ENCODE measurements around the gene SV2B. TPM values are rescaled to one million over a fixed set of nuclear protein-coding genes. Genes with fewer than 3 reads are reported as not detected.

The SV2B gene
- total RNA-seq, 2 donors from 2014 or later, result 0.17 to 1.1 TPM

- no peaks in the 10 kb centered on the region for H3K36me3 ChIP-seq
- no peaks in the 10 kb centered on the region for H3K9me3 ChIP-seq
- no peaks in the 10 kb centered on the region for H3K27me3 ChIP-seq
- no peak for DNase-seq
- H3K27ac ChIP-seq, result no peak overlapping the region
- no peak overlapping the region for H3K9ac ChIP-seq (ENCODE audit: low read depth in 2 of 2, low read length in 2 of 2)
- H3K4me1 ChIP-seq, result no peaks in the 10 kb centered on the region
- no peak overlapping the region for H3K4me3 ChIP-seq
- intact Hi-C loops (cut with DNase I), result no loop called here
- no peak for TF ChIP-seq CTCF (IDR thresholded peaks at IDR 0.05)
Observed at GRCh38 chr15:91061997-91062396, 38.1 kb upstream of the SV2B start.

- DNase-seq, result no peak
- intact Hi-C loops (cut with DNase I), result no loop called here
- Histone ChIP-seq H3K27ac (no peak overlapping the region), H3K4me1 (no peaks in the 10 kb centered on the region), H3K4me3 (no peak overlapping the region), H3K9ac (ENCODE audit: low read depth in 2 of 2, low read length in 2 of 2) (no peak overlapping the region), H3K27me3 (no peaks in the 10 kb centered on the region), H3K9me3 (no peaks in the 10 kb centered on the region), H3K36me3 (no peaks in the 10 kb centered on the region)
- no peak for TF ChIP-seq CTCF (IDR thresholded peaks at IDR 0.05)
Observed at GRCh38 chr15:91065505-91065904, 34.6 kb upstream of the SV2B start.

GRCh38 chr15:91067036-91067435 lies 33.0 kb upstream of the SV2B start:
- Histone ChIP-seq H3K4me1 (no peaks in the 10 kb centered on the region), H3K27ac (no peak overlapping the region), H3K9ac (ENCODE audit: low read depth in 2 of 2, low read length in 2 of 2) (no peak overlapping the region), H3K9me3 (no peaks in the 10 kb centered on the region), H3K36me3 (no peaks in the 10 kb centered on the region), H3K4me3 (no peak overlapping the region), H3K27me3 (no peaks in the 10 kb centered on the region)
- intact Hi-C loops (cut with DNase I), result no loop called here
- DNase-seq, result no peak
- no peak for TF ChIP-seq CTCF (IDR thresholded peaks at IDR 0.05)

- no peak for TF ChIP-seq CTCF (IDR thresholded peaks at IDR 0.05)
- intact Hi-C loops (cut with DNase I), result no loop called here
- H3K9me3 ChIP-seq, result no peaks in the 10 kb centered on the region
- no peak overlapping the region for H3K9ac ChIP-seq (ENCODE audit: low read depth in 2 of 2, low read length in 2 of 2)
- H3K4me3 ChIP-seq, result no peak overlapping the region
- H3K36me3 ChIP-seq, result no peaks in the 10 kb centered on the region
- no peak overlapping the region for H3K27ac ChIP-seq
- no peaks in the 10 kb centered on the region for H3K4me1 ChIP-seq
- no peaks in the 10 kb centered on the region for H3K27me3 ChIP-seq
- DNase-seq, result no peak
Observed at GRCh38 chr15:91068436-91068835, 31.6 kb upstream of the SV2B start.

- Histone ChIP-seq H3K4me3 (no peak overlapping the region), H3K9me3 (no peaks in the 10 kb centered on the region), H3K27me3 (no peaks in the 10 kb centered on the region), H3K27ac (no peak overlapping the region), H3K36me3 (no peaks in the 10 kb centered on the region), H3K4me1 (no peaks in the 10 kb centered on the region), H3K9ac (ENCODE audit: low read depth in 2 of 2, low read length in 2 of 2) (no peak overlapping the region)
- no peak for TF ChIP-seq CTCF (IDR thresholded peaks at IDR 0.05)
- intact Hi-C loops (cut with DNase I), result no loop called here
- DNase-seq, result no peak
Observed at GRCh38 chr15:91068966-91069365, 31.1 kb upstream of the SV2B start.

GRCh38 chr15:91070872-91071271 lies 29.2 kb upstream of the SV2B start:
- TF ChIP-seq CTCF (IDR thresholded peaks at IDR 0.05), result no peak
- H3K4me3 ChIP-seq, result no peak overlapping the region
- no peaks in the 10 kb centered on the region for H3K4me1 ChIP-seq
- H3K27me3 ChIP-seq, result no peaks in the 10 kb centered on the region
- no peak overlapping the region for H3K27ac ChIP-seq
- intact Hi-C loops (cut with DNase I), result no loop called here
- no peaks in the 10 kb centered on the region for H3K36me3 ChIP-seq
- H3K9me3 ChIP-seq, result no peaks in the 10 kb centered on the region
- DNase-seq, result no peak
- no peak overlapping the region for H3K9ac ChIP-seq (ENCODE audit: low read depth in 2 of 2, low read length in 2 of 2)
